Endothelial cell of umbilical vein (primary cell): ENCODE results near the gene MEGF11. TPM values are rescaled to one million over a fixed set of nuclear protein-coding genes. Genes with fewer than 3 reads are reported as not detected.

Experiments used
- BruUV-seq: library from RNA; stranded (reverse); fragments of 400-500 nt; replicated peaks from 2 replicates; lab custom pipeline; 2021; lab: Mats Ljungman, UMichigan
- CTCF ChIA-PET: fragments of 300-600, 350-600 bp; sonication (Branson Sonifier 250); formaldehyde crosslinking; loops from one replicate; lab custom pipeline; 2021; ENCODE audit warnings: antibody characterized with exemption, inconsistent platforms; lab: Charles Lee
- POLR2A ChIA-PET: fragments of 300-600, 350-600 bp; sonication (Branson Sonifier 250); formaldehyde crosslinking; loops from one replicate; lab custom pipeline; 2021; ENCODE audit warnings: antibody characterized with exemption, inconsistent platforms; lab: Charles Lee
- DNase-seq: peaks from one replicate; pipeline ENCODE4 v3.0.0-alpha.2; 2011; ENCODE audit warnings: low read depth, low spot score
- FAIRE-seq: peaks from 2 replicates; lab custom pipeline; 2011; peaks lifted over from hg19 to GRCh38; lab: Jason Lieb, UNC
- H2AFZ ChIP-seq: 2 replicates; pipeline ENCODE4 v1.6.0; 2012; ENCODE audit warnings: low read depth, low read length, control low read depth, inconsistent platforms
- H3K27ac ChIP-seq: 2 replicates; pipeline ENCODE4 v1.5.1; 2011; ENCODE audit warnings: low read depth, mild to moderate bottlenecking, control low read depth, low read length, moderate library complexity; ENCODE audit not compliant: insufficient read depth
- H3K27me3 ChIP-seq, 2 experiments: 2 replicates each; pipeline versions ENCODE4 v1.6.0 to v1.6.1; 2011; ENCODE audit warnings: low read length in 2 of 2, mixed read lengths in 1 of 2; ENCODE audit not compliant: control insufficient read depth in 2 of 2, insufficient read depth in 2 of 2
- H3K36me3 ChIP-seq, 2 experiments: 2 replicates in 1 of 2; 3 replicates in 1 of 2; pipeline ENCODE4 v1.5.1; 2011; ENCODE audit warnings: low read length in 2 of 2, mild to moderate bottlenecking in 1 of 2, moderate library complexity in 1 of 2; ENCODE audit not compliant: control insufficient read depth in 2 of 2, insufficient read depth in 2 of 2; ENCODE audit errors: extremely low read depth in 1 of 2
- H3K4me1 ChIP-seq: 3 replicates; pipeline ENCODE4 v1.5.1; 2011; ENCODE audit warnings: mild to moderate bottlenecking, low read length; ENCODE audit not compliant: control insufficient read depth, insufficient read depth; ENCODE audit errors: extremely low read depth
- H3K4me2 ChIP-seq: 2 replicates; pipeline ENCODE4 v1.6.1; 2011; ENCODE audit warnings: low read length, control low read depth, mixed read lengths; ENCODE audit not compliant: insufficient read depth
- H3K4me3 ChIP-seq, 3 experiments: fragments of 200-600 bp in 1 of 3; sonication (generic), shearing (Covaris generic) in 1 of 3; replicated peaks in 1 of 3; 2 replicates each; pipeline ENCODE4 v1.5.1; 2011 to 2016; ENCODE audit warnings: control low read depth in 3 of 3, low read length in 3 of 3, mild to moderate bottlenecking in 2 of 3, inconsistent platforms in 1 of 3, low read depth in 1 of 3, moderate library complexity in 1 of 3; ENCODE audit not compliant: insufficient read depth in 1 of 3
- H3K79me2 ChIP-seq: 2 replicates; pipeline ENCODE4 v1.6.0; 2012; ENCODE audit warnings: low read length, inconsistent platforms; ENCODE audit not compliant: control insufficient read depth, insufficient read depth
- H3K9ac ChIP-seq: replicated peaks from 2 replicates; pipeline ENCODE3; 2011; ENCODE audit warnings: low read length, control low read depth; ENCODE audit not compliant: insufficient read depth; ENCODE audit errors: extremely low read depth
- H3K9me1 ChIP-seq: replicated peaks from 3 replicates; pipeline ENCODE4 v1.6.0; 2011; ENCODE audit warnings: mild to moderate bottlenecking, low read length; ENCODE audit not compliant: control insufficient read depth, insufficient read depth; ENCODE audit errors: extremely low read depth
- H3K9me3 ChIP-seq: replicated peaks from 2 replicates; pipeline ENCODE4 v1.5.1; 2012; ENCODE audit warnings: low read length, inconsistent platforms; ENCODE audit not compliant: control insufficient read depth, insufficient read depth
- H4K20me1 ChIP-seq: replicated peaks from 2 replicates; pipeline ENCODE3; 2011; ENCODE audit warnings: mild to moderate bottlenecking, low read length; ENCODE audit not compliant: control insufficient read depth, insufficient read depth; ENCODE audit errors: extremely low read depth
- CTCF ChIP-seq, 2 donors: IDR thresholded peaks; 1 replicate in 1 of 2; 2 replicates in 1 of 2; pipeline ENCODE4 v1.5.1; 2011; ENCODE audit warnings: low read length in 2 of 2, mild to moderate bottlenecking in 2 of 2, moderate library complexity in 2 of 2, control low read depth in 1 of 2, inconsistent platforms in 1 of 2, low read depth in 1 of 2; ENCODE audit not compliant: insufficient read depth in 1 of 2; ENCODE audit errors: extremely low read depth in 1 of 2
- EZH2 ChIP-seq: IDR thresholded peaks from 2 replicates; pipeline ENCODE4 v1.6.1; 2012; ENCODE audit warnings: borderline replicate concordance, low read depth, mild to moderate bottlenecking, moderate library complexity, low read length, inconsistent platforms; ENCODE audit not compliant: severe bottlenecking
- FOS ChIP-seq: IDR thresholded peaks from 2 replicates; pipeline ENCODE4 v1.6.1; 2011; ENCODE audit warnings: mild to moderate bottlenecking, low read length, moderate library complexity, borderline replicate concordance; ENCODE audit not compliant: insufficient read depth
- GATA2 ChIP-seq: IDR thresholded peaks from 2 replicates; pipeline ENCODE4 v1.7.0; 2011; ENCODE audit warnings: low read depth, mild to moderate bottlenecking, moderate library complexity, mixed read lengths, low read length; ENCODE audit not compliant: insufficient read length, insufficient read depth
- JUN ChIP-seq: IDR thresholded peaks from 2 replicates; pipeline ENCODE4 v1.6.1; 2011; ENCODE audit warnings: borderline replicate concordance, low read depth; ENCODE audit not compliant: insufficient read length, insufficient read depth
- MAX ChIP-seq: IDR thresholded peaks from 2 replicates; pipeline ENCODE4 v1.6.1; 2011; ENCODE audit not compliant: insufficient read depth, insufficient read length
- MYC ChIP-seq: IDR thresholded peaks from one replicate; pipeline ENCODE4 v1.6.1; 2011; ENCODE audit warnings: mild to moderate bottlenecking, low read depth, low read length
- POLR2A ChIP-seq: IDR thresholded peaks from 2 replicates; pipeline ENCODE4 v1.6.1; 2012; ENCODE audit warnings: low read depth, mild to moderate bottlenecking, control low read depth, low read length
- POLR2AphosphoS5 ChIP-seq: IDR thresholded peaks from 2 replicates; pipeline ENCODE4 v1.6.1; 2012; ENCODE audit warnings: low read depth, mild to moderate bottlenecking, control low read depth, low read length, moderate library complexity; ENCODE audit not compliant: insufficient read depth
- dilution Hi-C: fragments of 300-500 bp; cut with MboI; formaldehyde crosslinking; loops from one replicate; pipeline ENCODE4 v1.15.0; 2019; ENCODE audit warnings: low sequenced_read_pairs; ENCODE audit not compliant: extremely low pct_ligation_motif_present
- intact Hi-C: fragments of 100-400 bp; cut with micrococcal nuclease; formaldehyde crosslinking; loops from one replicate; pipeline ENCODE4 v1.10.0; 2022
- polyA plus RNA-seq, 4 experiments: library from polyadenylated mRNA; depleted of rRNA in 3 of 4; stranded (reverse) in 3 of 4; unstranded in 1 of 4; fragments of >200 nt; gene quantifications; 2 replicates each; pipeline versions ENCODE4 v1.2.1 to v1.2.3, GENCODE V29; 2011 to 2012; ENCODE audit warnings: missing spikeins in 1 of 4
- total RNA-seq: library from RNA; stranded (reverse); gene quantifications from 2 replicates; pipeline ENCODE4 v1.2.3, GENCODE V29; 2021

The MEGF11 gene
- total and polyA plus RNA-seq, 2 donors (not counting 3 experiments of a cell fraction or from before 2014, with no cell fraction given): not detected

DNA sequence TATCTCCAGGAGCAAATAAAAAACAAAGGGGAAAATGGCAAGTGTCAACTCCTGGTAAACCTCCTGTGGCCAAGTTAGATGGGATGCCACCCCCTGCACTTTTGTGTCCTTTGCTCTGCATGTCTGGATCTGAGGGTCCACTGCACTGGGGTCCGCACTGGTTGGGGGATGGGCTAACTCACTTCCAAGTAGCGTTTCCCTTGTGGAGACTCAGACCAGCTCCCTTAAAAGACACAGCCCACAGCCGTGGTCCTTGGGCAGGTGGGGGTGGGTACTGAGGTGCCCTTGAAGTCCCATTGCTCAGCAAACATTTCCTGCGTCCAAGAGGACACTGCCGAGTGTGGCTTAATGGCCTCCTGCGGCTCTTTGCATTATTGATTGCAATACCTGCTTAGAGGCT, 188.2 kb downstream of the MEGF11 start:
- no peak overlapping the region for H3K9ac ChIP-seq
- FAIRE-seq: no peak
- no peak overlapping the region for H3K4me2 ChIP-seq
- peaks cover 2 to 3% of the 10 kb centered on the region in 2 experiments for H3K27me3 ChIP-seq
- H3K36me3 ChIP-seq: no peaks in the 10 kb centered on the region
- no peaks in the 10 kb centered on the region for H3K79me2 ChIP-seq
- H2AFZ ChIP-seq: no peak overlapping the region
- no peak overlapping the region for H3K27ac ChIP-seq
- no peaks in the 10 kb centered on the region for H4K20me1 ChIP-seq
- DNase-seq: no peak
- H3K4me3 ChIP-seq: no peak overlapping the region
- no peaks in the 10 kb centered on the region for H3K4me1 ChIP-seq
- intact Hi-C loops: no loop called here
- CTCF ChIA-PET: no interaction called here
- BruUV-seq: no TSS peak
- POLR2A ChIA-PET: no interaction called here
- H3K9me1 ChIP-seq: no peaks in the 10 kb centered on the region
- dilution Hi-C loops: no loop called here
- TF ChIP-seq POLR2AphosphoS5: no peak
- H3K9me3 ChIP-seq: no peaks in the 10 kb centered on the region

DNA sequence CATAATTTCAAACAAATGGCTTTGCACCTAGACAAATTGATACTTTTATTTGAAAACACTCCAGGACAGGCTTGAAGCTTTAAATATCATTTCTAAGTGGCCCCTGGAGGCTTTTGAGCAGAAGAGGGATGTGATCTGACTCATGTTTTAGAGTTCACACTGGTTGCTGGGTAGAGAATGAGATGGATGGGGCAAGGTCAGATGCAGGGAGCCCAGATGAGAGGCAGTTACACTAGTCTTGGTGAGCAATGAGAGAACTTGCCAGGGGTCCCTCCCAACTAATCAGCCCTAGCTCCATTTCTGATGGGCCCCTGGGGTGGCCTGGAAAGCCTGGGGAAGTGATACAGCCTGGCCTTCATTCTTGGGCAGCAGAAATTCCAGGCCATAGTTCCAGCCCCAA, 190.4 kb downstream of the MEGF11 start:
- DNase-seq (no peak), FAIRE-seq (no peak)
- dilution Hi-C loops (no loop called here), intact Hi-C loops (no loop called here)
- no peak overlapping the region for H3K27ac ChIP-seq
- POLR2A ChIA-PET: no interaction called here
- no peak overlapping the region for H3K9ac ChIP-seq
- no TSS peak for BruUV-seq
- H3K27me3 ChIP-seq: peaks cover 6 to 7% of the 10 kb centered on the region in 2 experiments
- TF ChIP-seq MAX (no peak), JUN (no peak), FOS (no peak), POLR2AphosphoS5 (no peak), CTCF (IDR thresholded peaks at IDR 0.05; ENCODE audit: extremely low read depth in 1 of 2, insufficient read depth in 1 of 2, low read depth in 1 of 2, low read length in 2 of 2) (no peak), EZH2 (no peak), MYC (no peak), GATA2 (no peak), POLR2A (no peak)
- H3K79me2 ChIP-seq: no peaks in the 10 kb centered on the region
- no peak overlapping the region for H2AFZ ChIP-seq
- no peaks in the 10 kb centered on the region for H3K4me1 ChIP-seq
- no peaks in the 10 kb centered on the region for H3K9me1 ChIP-seq
- no peaks in the 10 kb centered on the region for H3K36me3 ChIP-seq
- H3K9me3 ChIP-seq: no peaks in the 10 kb centered on the region
- H3K4me2 ChIP-seq: no peak overlapping the region
- H4K20me1 ChIP-seq: no peaks in the 10 kb centered on the region
- H3K4me3 ChIP-seq: no peak overlapping the region
- CTCF ChIA-PET: interaction anchor here (1.0 kb wide), 1 partner anchor 22 kb away, joined by 3 read pairs; no protein-coding TSS in a partner anchor
